Progenitor cell of endocrine pancreas (in vitro differentiated cells): Measurements from ENCODE around the gene RNF208. TPM values are rescaled to one million over a fixed set of nuclear protein-coding genes. Genes with fewer than 3 reads are reported as not detected.

Experiments used
- DNase-seq: peaks from one replicate; pipeline ENCODE4 v3.0.0; 2021; ENCODE audit warnings: low spot score; ENCODE audit not compliant: unreplicated experiment
- H3K27ac Mint-ChIP-seq: 2 replicates; pipeline ENCODE4 v1.8.0; 2021; ENCODE audit warnings: mild to moderate bottlenecking, moderate library complexity, mixed read lengths
- H3K27me3 Mint-ChIP-seq: 2 replicates; pipeline ENCODE4 v1.8.0; 2021; ENCODE audit warnings: mixed read lengths
- H3K36me3 Mint-ChIP-seq: 2 replicates; pipeline ENCODE4 v1.8.0; 2022; ENCODE audit warnings: mixed read lengths; ENCODE audit not compliant: insufficient read depth
- H3K4me1 Mint-ChIP-seq: 2 replicates; pipeline ENCODE4 v1.8.0; 2021; ENCODE audit warnings: low read depth, mixed read lengths
- H3K4me3 Mint-ChIP-seq: 2 replicates; pipeline ENCODE4 v1.8.0; 2021; ENCODE audit warnings: low read depth, mild to moderate bottlenecking, moderate library complexity, mixed read lengths
- H3K9me3 Mint-ChIP-seq: 2 replicates; pipeline ENCODE4 v1.8.0; 2021; ENCODE audit warnings: low read depth, mixed read lengths
- CTCF ChIP-seq: fragments of 200-600 bp; sonication (generic); IDR thresholded peaks from one replicate; pipeline ENCODE4 v1.5.0; 2021; ENCODE audit warnings: antibody characterized with exemption, mild to moderate bottlenecking; ENCODE audit not compliant: unreplicated experiment
- total RNA-seq: library from RNA; stranded (reverse); gene quantifications from 2 replicates; pipeline ENCODE4 v1.2.1, GENCODE V29; 2021

The RNF208 gene
- total RNA-seq, 1 donor from 2014 or later: 25.7 TPM

GRCh38 chr9:137231372-137232039, 9.5 kb upstream of the RNF208 start:
- DNase-seq: no peak
- no peak for TF ChIP-seq CTCF

DNA sequence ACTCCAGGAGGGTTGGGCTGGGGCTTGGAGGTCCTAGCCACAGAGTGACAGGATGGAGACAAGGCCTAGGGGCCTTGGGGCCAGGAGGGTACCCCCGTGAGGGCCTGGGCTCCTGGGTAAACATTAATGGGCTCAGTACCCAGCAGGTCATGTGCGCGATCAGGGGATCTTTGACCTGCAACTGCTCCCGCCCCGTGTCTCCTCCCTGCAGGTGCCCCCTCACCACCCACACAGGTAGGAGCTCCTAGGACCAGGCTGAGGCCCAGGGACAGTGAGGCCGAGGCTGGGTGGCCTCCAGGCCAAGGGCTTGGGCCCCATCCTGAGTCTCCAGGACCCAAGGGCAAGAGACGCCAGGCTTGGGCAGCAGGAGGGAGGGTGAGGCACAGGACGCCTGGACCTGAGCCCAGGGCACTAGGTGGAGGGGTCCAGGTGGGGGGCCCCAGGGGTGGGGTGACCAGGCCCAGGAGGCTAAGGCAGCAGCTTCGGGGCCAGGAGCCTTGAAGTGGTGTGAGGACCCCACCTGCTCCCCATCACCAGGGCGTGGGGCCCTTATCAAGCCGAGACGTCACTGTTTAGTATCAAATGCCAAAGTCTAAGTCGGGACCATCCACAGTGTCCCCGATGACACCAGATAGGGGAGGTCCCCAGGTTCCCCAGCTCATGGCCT, 8.8 kb upstream of the RNF208 start, which contains the start of gene SLC34A3:
Gene SLC34A3, plus strand, starts transcription at position 197 of the 667 bp plus-strand sequence. CDS start 802 bp downstream, outside the sequence.
- no peaks in the 10 kb centered on the region for H3K27me3 Mint-ChIP-seq

More at GRCh38 chr9:137231372-137232039, 9.5 kb upstream of the RNF208 start:
- Mint-ChIP-seq H3K4me3 (no peak overlapping the region), H3K27ac (no peak overlapping the region), H3K27me3 (no peaks in the 10 kb centered on the region), H3K9me3 (no peaks in the 10 kb centered on the region), H3K4me1 (peaks cover 16% of the 10 kb centered on the region), H3K36me3 (no peaks in the 10 kb centered on the region)

GRCh38 chr9:137229903-137230704, 8.1 kb upstream of the RNF208 start:
- H3K9me3 Mint-ChIP-seq: no peaks in the 10 kb centered on the region
- H3K27me3 Mint-ChIP-seq: no peaks in the 10 kb centered on the region
- no peak overlapping the region for H3K4me3 Mint-ChIP-seq
- no peak for DNase-seq
- H3K36me3 Mint-ChIP-seq: no peaks in the 10 kb centered on the region
- H3K27ac Mint-ChIP-seq: no peak overlapping the region
- no peak for TF ChIP-seq CTCF
- peaks cover 10% of the 10 kb centered on the region for H3K4me1 Mint-ChIP-seq

More for the DNA sequence above, 8.8 kb upstream of the RNF208 start, which contains the start of gene SLC34A3:
- H3K4me3 Mint-ChIP-seq: no peak within 1 kb of the TSS
- peaks cover 13% of the 10 kb centered on the region for H3K4me1 Mint-ChIP-seq
- no peaks in the 10 kb centered on the region for H3K36me3 Mint-ChIP-seq
- no peaks in the 10 kb centered on the region for H3K9me3 Mint-ChIP-seq
- TF ChIP-seq CTCF: no peak
- H3K27ac Mint-ChIP-seq: no peak within 1 kb of the TSS
- DNase-seq: no peak

GRCh38 chr9:137228968-137229896, 7.2 kb upstream of the RNF208 start:
- H3K4me3 Mint-ChIP-seq: no peak overlapping the region

More at GRCh38 chr9:137228968-137229896, 7.2 kb upstream of the RNF208 start:
- no peaks in the 10 kb centered on the region for H3K36me3 Mint-ChIP-seq
- no peak for TF ChIP-seq CTCF
- no peaks in the 10 kb centered on the region for H3K27me3 Mint-ChIP-seq
- H3K27ac Mint-ChIP-seq: no peak overlapping the region
- H3K4me1 Mint-ChIP-seq: peaks cover 9% of the 10 kb centered on the region
- no peak for DNase-seq
- H3K9me3 Mint-ChIP-seq: no peaks in the 10 kb centered on the region
